ENCODE results near the gene APOL1. TPM values are rescaled to one million over a fixed set of nuclear protein-coding genes. Genes with fewer than 3 reads are reported as not detected.
"Not testable (repeated sequence)": the region's sequence is repeated elsewhere in the genome, so short reads cannot be mapped to it uniquely, and the experiment has no call there.

APOL1 gene
- total RNA-seq = 34.8 and 38.7 TPM in 2 replicates

- no peaks in the 10 kb centered on the region for H3K79me2 ChIP-seq (ENCODE audit: insufficient read depth, low read length)
- H3K4me3 ChIP-seq (ENCODE audit: insufficient read depth, low read length) = peak within 1 kb of the TSS; percentile 70
- H4K20me1 ChIP-seq (ENCODE audit: insufficient read depth, low read length) = no peaks in the 10 kb centered on the region
- H3K9me3 ChIP-seq (ENCODE audit: low read depth, low read length) = no peaks in the 10 kb centered on the region
- peaks cover 19% of the 10 kb centered on the region for H3K4me1 ChIP-seq (ENCODE audit: insufficient read depth, low read length)
- H3K36me3 ChIP-seq (ENCODE audit: insufficient read depth, low read length) = no peaks in the 10 kb centered on the region
- H2AFZ ChIP-seq (ENCODE audit: low read length) = peak within 1 kb of the TSS; percentile 84
- no peaks in the 10 kb centered on the region for H3K27me3 ChIP-seq (ENCODE audit: insufficient read depth, low read length)
- TF ChIP-seq CTCF (IDR thresholded peaks at IDR 0.05; ENCODE audit: extremely low read depth, low read depth, low read length) = no peak
- peak within 1 kb of the TSS; percentile 43 for H3K27ac ChIP-seq (ENCODE audit: low read depth, low read length)
- peak within 1 kb of the TSS; percentile 89 for H3K4me2 ChIP-seq (ENCODE audit: insufficient read depth, low read length)
- DNase-seq (ENCODE audit: insufficient read length, low spot score, missing footprints) = no peak
These were observed at the start of gene APOL1 for GRCh38 chr22:36252754-36253522. APOL1 (plus strand) TSS chr22:36253133; CDS start chr22:36254956, 1,823 bp downstream.

- H3K27ac ChIP-seq (ENCODE audit: low read depth, low read length); H3K36me3 ChIP-seq (ENCODE audit: insufficient read depth, low read length); H3K4me1 ChIP-seq (ENCODE audit: insufficient read depth, low read length); H3K4me2 ChIP-seq (ENCODE audit: insufficient read depth, low read length); H3K4me3 ChIP-seq (ENCODE audit: insufficient read depth, low read length); DNase-seq (ENCODE audit: insufficient read length, low spot score, missing footprints); H3K79me2 ChIP-seq (ENCODE audit: insufficient read depth, low read length); H3K9me3 ChIP-seq (ENCODE audit: low read depth, low read length); H2AFZ ChIP-seq (ENCODE audit: low read length); H4K20me1 ChIP-seq (ENCODE audit: insufficient read depth, low read length); H3K27me3 ChIP-seq (ENCODE audit: insufficient read depth, low read length): not testable (repeated sequence)
These were observed 49.5 kb upstream of the APOL1 start for GRCh38 chr22:36203441-36203840.

- DNase-seq (ENCODE audit: insufficient read length, low spot score, missing footprints) = peak; percentile 47
- H3K4me1 ChIP-seq (ENCODE audit: insufficient read depth, low read length) = no peaks in the 10 kb centered on the region
- no peak overlapping the region for H3K4me3 ChIP-seq (ENCODE audit: insufficient read depth, low read length)
- no peaks in the 10 kb centered on the region for H3K27me3 ChIP-seq (ENCODE audit: insufficient read depth, low read length)
- TF ChIP-seq CTCF (IDR thresholded peaks at IDR 0.05; ENCODE audit: extremely low read depth, low read depth, low read length) = no peak
- H3K9me3 ChIP-seq (ENCODE audit: low read depth, low read length) = no peaks in the 10 kb centered on the region
- no peaks in the 10 kb centered on the region for H3K36me3 ChIP-seq (ENCODE audit: insufficient read depth, low read length)
- H3K27ac ChIP-seq (ENCODE audit: low read depth, low read length) = no peak overlapping the region
- H2AFZ ChIP-seq (ENCODE audit: low read length) = no peak overlapping the region
- H3K4me2 ChIP-seq (ENCODE audit: insufficient read depth, low read length) = no peak overlapping the region
- H3K79me2 ChIP-seq (ENCODE audit: insufficient read depth, low read length) = no peaks in the 10 kb centered on the region
- H4K20me1 ChIP-seq (ENCODE audit: insufficient read depth, low read length) = no peaks in the 10 kb centered on the region
These were observed 48.8 kb upstream of the APOL1 start for GRCh38 chr22:36204001-36204631.

- H3K9me3 ChIP-seq (ENCODE audit: low read depth, low read length) = no peaks in the 10 kb centered on the region
- H3K36me3 ChIP-seq (ENCODE audit: insufficient read depth, low read length) = no peaks in the 10 kb centered on the region
- H3K27ac ChIP-seq (ENCODE audit: low read depth, low read length) = no peak overlapping the region
- H3K4me2 ChIP-seq (ENCODE audit: insufficient read depth, low read length) = no peak overlapping the region
- no peaks in the 10 kb centered on the region for H4K20me1 ChIP-seq (ENCODE audit: insufficient read depth, low read length)
- no peak for TF ChIP-seq CTCF (IDR thresholded peaks at IDR 0.05; ENCODE audit: extremely low read depth, low read depth, low read length)
- H2AFZ ChIP-seq (ENCODE audit: low read length) = no peak overlapping the region
- no peak overlapping the region for H3K4me3 ChIP-seq (ENCODE audit: insufficient read depth, low read length)
- H3K79me2 ChIP-seq (ENCODE audit: insufficient read depth, low read length) = no peaks in the 10 kb centered on the region
- H3K4me1 ChIP-seq (ENCODE audit: insufficient read depth, low read length) = no peaks in the 10 kb centered on the region
- DNase-seq (ENCODE audit: insufficient read length, low spot score, missing footprints) = no peak
- no peaks in the 10 kb centered on the region for H3K27me3 ChIP-seq (ENCODE audit: insufficient read depth, low read length)
These were observed 48.3 kb upstream of the APOL1 start for GRCh38 chr22:36204632-36205015.

- not testable (repeated sequence) for H4K20me1 ChIP-seq (ENCODE audit: insufficient read depth, low read length); H3K27me3 ChIP-seq (ENCODE audit: insufficient read depth, low read length); H2AFZ ChIP-seq (ENCODE audit: low read length); H3K27ac ChIP-seq (ENCODE audit: low read depth, low read length); H3K79me2 ChIP-seq (ENCODE audit: insufficient read depth, low read length); H3K36me3 ChIP-seq (ENCODE audit: insufficient read depth, low read length); H3K4me2 ChIP-seq (ENCODE audit: insufficient read depth, low read length); DNase-seq (ENCODE audit: insufficient read length, low spot score, missing footprints); H3K9me3 ChIP-seq (ENCODE audit: low read depth, low read length); H3K4me3 ChIP-seq (ENCODE audit: insufficient read depth, low read length); H3K4me1 ChIP-seq (ENCODE audit: insufficient read depth, low read length)
These were observed 47.4 kb upstream of the APOL1 start for GRCh38 chr22:36205573-36205972.
